ENCODE data around the gene ADAMTSL1.
"Not testable (repeated sequence)": the region's sequence is repeated elsewhere in the genome, so short reads cannot be mapped to it uniquely, and the experiment has no call there.

ADAMTSL1 gene

GRCh38 chr9:18829066-18829465 lies 355.1 kb downstream of the ADAMTSL1 start:
- no peak for DNase-seq

GRCh38 chr9:18829873-18830272 lies 355.9 kb downstream of the ADAMTSL1 start:
- no peak for DNase-seq

- DNase-seq = no peak
Measured at GRCh38 chr9:18834740-18835361, 360.9 kb downstream of the ADAMTSL1 start.

GRCh38 chr9:18837402-18837801 lies 363.4 kb downstream of the ADAMTSL1 start:
- DNase-seq = no peak

- no peak for DNase-seq
Measured at GRCh38 chr9:18847576-18848275, 373.8 kb downstream of the ADAMTSL1 start.

- DNase-seq = no peak
Measured at GRCh38 chr9:18848657-18849056, 374.7 kb downstream of the ADAMTSL1 start.

GRCh38 chr9:18849270-18849669 lies 375.3 kb downstream of the ADAMTSL1 start:
- DNase-seq = no peak

- no peak for DNase-seq
Measured at GRCh38 chr9:18849890-18850677, 376.1 kb downstream of the ADAMTSL1 start.

- DNase-seq = no peak
Measured at GRCh38 chr9:18851069-18851795, 377.3 kb downstream of the ADAMTSL1 start.

GRCh38 chr9:18855656-18856055 lies 381.7 kb downstream of the ADAMTSL1 start:
- no peak for DNase-seq

- no peak for DNase-seq
Measured at GRCh38 chr9:18857334-18857733, 383.4 kb downstream of the ADAMTSL1 start.

GRCh38 chr9:18857769-18858168 lies 383.8 kb downstream of the ADAMTSL1 start:
- no peak for DNase-seq

GRCh38 chr9:18861609-18862544 lies 387.9 kb downstream of the ADAMTSL1 start:
- no peak for DNase-seq

- no peak for DNase-seq
Measured at GRCh38 chr9:18863791-18864190, 389.8 kb downstream of the ADAMTSL1 start.

GRCh38 chr9:18864516-18864915 lies 390.6 kb downstream of the ADAMTSL1 start:
- DNase-seq = no peak

- DNase-seq = no peak
Measured at GRCh38 chr9:18865542-18865941, 391.6 kb downstream of the ADAMTSL1 start.

- DNase-seq = no peak
Measured at GRCh38 chr9:18866121-18866831, 392.3 kb downstream of the ADAMTSL1 start.

- DNase-seq = no peak
Measured at GRCh38 chr9:18869725-18870124, 395.8 kb downstream of the ADAMTSL1 start.

GRCh38 chr9:18874069-18874468 lies 400.1 kb downstream of the ADAMTSL1 start:
- DNase-seq = no peak

GRCh38 chr9:18874990-18875389 lies 401.0 kb downstream of the ADAMTSL1 start:
- not testable (repeated sequence) for DNase-seq

- no peak for DNase-seq
Measured at GRCh38 chr9:18877984-18878383, 404.0 kb downstream of the ADAMTSL1 start.
